ENCODE results near the gene GLMN. TPM values are rescaled to one million over a fixed set of nuclear protein-coding genes. Genes with fewer than 3 reads are reported as not detected.

Gene GLMN
- total RNA-seq, 1 donor from 2014 or later, result 5.8 TPM

Other genes with a start within 250 kb of the GLMN start
- gene SETSIP, start 223.6 kb downstream of the GLMN start, total RNA-seq, result under 0.01 and 0.20 TPM in 2 replicates
- gene BTBD8, start 218.6 kb downstream of the GLMN start, total RNA-seq, result 1.3 and 2.4 TPM in 2 replicates
- not detected in 2 replicates for gene C1orf146, start 81.1 kb downstream of the GLMN start, total RNA-seq
- 1.7 and 2.6 TPM in 2 replicates for gene RPAP2, start 72 bp upstream of the GLMN start, total RNA-seq
- gene GFI1, start 187.9 kb upstream of the GLMN start, total RNA-seq, result not detected in 2 replicates